HG03095 (cell line): Measurements from ENCODE around the gene CD40LG.

Source experiments
- ATAC-seq: cut with Tn5 transposase; IDR thresholded peaks from one replicate; pipeline ENCODE4 v1.9.1; 2021; ENCODE audit warnings: moderate library complexity; ENCODE audit not compliant: unreplicated experiment

Gene CD40LG

GRCh38 chrX:136692271-136692670, 44.3 kb downstream of the CD40LG start:
- ATAC-seq: no peak

DNA sequence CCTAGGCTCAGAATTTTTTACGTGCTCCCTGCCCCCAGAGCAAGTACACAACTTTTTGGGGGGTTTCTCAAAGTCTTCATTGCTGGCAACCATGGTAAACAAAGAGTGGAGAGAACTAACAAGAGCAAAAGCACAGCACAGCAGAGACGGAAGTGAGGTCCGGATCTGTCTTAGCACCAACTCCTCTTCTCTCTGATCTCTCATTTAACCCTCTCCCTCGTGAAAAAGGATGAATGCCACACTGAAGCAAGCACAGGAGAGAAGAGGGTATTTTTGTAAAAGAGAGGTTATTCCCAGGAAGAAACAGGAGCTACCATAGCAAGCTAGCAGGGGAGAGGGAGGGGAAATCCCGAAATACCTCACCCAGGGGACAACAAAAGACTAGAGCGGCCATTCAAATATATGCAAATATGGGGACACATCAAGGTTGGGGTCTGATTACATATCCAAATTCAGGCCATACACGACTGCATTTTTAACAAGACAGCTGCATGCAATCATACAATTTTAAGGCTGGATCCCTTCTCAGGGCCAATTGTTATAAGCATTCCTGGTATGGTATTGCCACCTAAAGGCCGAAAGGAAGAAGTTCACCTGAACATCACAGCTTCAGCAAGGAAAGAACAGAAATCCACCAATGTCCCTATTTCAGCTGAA, 46.6 kb downstream of the CD40LG start:
- ATAC-seq: peak; percentile 60

DNA sequence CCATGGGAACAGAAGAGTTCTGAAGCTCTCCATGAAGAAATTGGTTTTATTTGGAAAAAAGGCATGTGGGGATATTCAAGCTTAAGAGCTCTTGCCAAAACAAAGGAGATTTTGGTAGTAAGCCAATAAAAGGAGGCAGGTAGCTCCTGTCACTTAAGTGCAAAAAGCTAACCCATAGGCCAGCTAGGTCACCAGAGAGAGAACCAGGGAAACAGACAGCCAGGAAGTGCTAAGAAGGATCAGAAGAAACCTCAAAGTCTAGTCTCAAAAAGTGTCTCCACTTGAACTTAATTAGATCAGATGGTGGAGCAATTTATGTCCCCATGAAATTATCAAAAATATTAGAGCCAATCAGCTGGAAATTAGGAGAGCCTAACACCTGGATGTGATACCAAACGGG, 49.2 kb downstream of the CD40LG start:
- no peak for ATAC-seq

GRCh38 chrX:136708348-136708747, 60.4 kb downstream of the CD40LG start:
- ATAC-seq: no peak
